GM21360 (cell line): ENCODE measurements around the gene IFNL4.
"Not testable (repeated sequence)": the region's sequence is repeated elsewhere in the genome, so short reads cannot be mapped to it uniquely, and the experiment has no call there.

Experiments
- ATAC-seq: cut with Tn5 transposase; IDR thresholded peaks from one replicate; pipeline ENCODE4 v1.9.1; 2021; ENCODE audit warnings: mild to moderate bottlenecking, moderate library complexity; ENCODE audit not compliant: unreplicated experiment

Gene IFNL4

DNA sequence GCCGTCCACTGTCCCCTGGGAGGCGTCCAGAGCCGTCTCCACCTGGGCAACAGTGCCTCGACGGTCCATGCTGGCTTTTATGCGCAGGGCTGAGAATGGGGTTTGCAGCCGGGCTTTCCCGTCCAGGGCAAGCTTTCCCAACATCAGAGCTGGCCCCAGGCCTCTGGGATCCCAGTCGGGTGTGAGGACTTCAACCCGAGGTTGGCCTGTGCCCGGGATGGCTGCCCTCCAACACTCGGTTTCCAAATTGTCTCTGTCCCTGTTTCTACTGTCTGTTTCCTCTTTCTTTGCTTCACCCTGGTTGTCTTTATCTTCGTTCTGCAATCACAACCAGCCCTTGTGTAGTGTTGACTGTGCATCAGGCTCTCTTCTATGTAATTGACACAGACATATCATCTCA, at the start of gene IFNL4:
Gene IFNL4, minus strand, starts transcription at position 51 of the 400 bp plus-strand sequence.
- no peak for ATAC-seq

GRCh38 chr19:39297931-39298634, 49.4 kb upstream of the IFNL4 start:
- no peak for ATAC-seq

- ATAC-seq: no peak
These were observed 48.2 kb upstream of the IFNL4 start for GRCh38 chr19:39296906-39297305.

GRCh38 chr19:39296055-39296645, 47.5 kb upstream of the IFNL4 start, which contains the start of gene IFNL1:
Gene IFNL1 (plus strand): TSS chr19:39296407. CDS start chr19:39296422, 15 bp downstream.
- ATAC-seq: no peak

DNA sequence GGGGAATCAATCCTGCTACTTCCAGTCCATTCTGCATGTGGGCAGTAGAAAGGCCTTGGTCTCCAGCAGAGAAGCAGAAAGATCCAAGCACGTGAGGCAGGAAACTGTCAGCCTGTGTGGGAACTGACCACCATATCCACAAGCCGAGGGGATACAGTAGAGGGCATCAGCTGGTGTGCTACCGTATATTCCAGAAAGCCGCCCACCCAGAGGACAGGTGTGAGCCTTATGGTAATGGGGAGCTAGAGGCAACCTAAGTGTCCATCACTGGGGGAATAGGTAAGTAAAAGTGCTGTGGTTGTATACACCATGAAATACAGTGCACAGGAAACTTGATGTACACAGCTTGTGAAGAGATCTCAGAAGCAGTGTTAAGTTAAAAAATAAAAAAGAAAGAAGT, 44.7 kb upstream of the IFNL4 start:
- ATAC-seq: no peak

DNA sequence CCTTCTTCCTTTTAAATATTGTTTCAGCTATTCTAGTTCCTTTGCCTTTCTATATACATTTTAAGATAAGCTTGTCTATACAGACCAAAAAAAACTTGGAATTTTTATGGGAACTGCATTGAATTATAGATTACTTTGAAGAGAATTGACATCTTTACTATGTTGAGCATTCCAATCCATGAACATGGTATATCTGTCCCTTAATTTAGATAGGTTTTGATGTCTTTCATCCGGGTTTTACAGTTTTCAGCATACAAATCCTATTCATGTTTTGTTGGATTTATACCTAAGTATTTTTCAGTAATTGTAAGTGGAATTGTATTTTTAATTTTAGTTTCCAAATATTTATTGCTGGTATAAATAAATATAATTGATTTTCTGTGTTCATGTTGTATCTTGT, 35.4 kb upstream of the IFNL4 start:
- no peak for ATAC-seq

DNA sequence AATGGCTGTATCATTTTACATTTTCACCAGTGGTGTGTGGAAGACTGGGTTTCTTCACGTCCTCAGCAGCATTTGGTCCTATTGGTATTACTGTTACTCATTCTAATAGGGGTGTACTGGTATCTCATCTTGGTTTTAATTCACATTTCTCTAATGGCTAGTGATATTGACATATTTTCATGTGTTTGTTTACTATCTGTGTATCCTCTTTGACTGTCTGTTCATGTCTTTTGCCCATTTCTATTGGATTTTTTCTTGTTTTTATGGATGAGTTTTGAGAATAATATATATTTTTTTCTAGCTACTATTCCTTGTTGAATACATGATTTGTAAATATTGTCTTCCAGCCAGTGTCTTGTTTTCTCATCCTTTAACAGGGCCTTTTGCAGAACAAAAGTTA, 33.4 kb upstream of the IFNL4 start:
- no peak for ATAC-seq

GRCh38 chr19:39277598-39277997, 28.9 kb upstream of the IFNL4 start:
- ATAC-seq: no peak

GRCh38 chr19:39276740-39277139, 28.1 kb upstream of the IFNL4 start:
- ATAC-seq: no peak

DNA sequence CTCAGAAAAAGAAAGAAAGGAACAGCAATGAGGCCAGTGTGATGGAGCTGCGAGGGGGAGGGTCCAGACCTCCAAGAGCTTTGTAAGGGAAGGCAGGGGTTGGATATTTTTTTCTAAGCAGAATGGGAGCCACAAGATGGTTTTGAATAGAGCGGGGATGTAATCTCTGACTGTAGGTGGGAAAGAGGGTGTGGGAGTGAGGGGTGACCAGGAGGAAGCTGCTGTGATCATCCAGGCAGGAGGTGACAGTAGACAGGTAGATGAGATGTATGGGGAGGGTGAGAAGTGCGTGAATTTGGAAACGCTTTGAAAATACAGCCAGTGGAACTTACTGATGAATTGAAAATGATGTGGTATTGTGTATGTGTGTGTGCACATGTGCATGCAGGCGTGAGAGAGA, 26.9 kb upstream of the IFNL4 start:
- ATAC-seq: no peak

DNA sequence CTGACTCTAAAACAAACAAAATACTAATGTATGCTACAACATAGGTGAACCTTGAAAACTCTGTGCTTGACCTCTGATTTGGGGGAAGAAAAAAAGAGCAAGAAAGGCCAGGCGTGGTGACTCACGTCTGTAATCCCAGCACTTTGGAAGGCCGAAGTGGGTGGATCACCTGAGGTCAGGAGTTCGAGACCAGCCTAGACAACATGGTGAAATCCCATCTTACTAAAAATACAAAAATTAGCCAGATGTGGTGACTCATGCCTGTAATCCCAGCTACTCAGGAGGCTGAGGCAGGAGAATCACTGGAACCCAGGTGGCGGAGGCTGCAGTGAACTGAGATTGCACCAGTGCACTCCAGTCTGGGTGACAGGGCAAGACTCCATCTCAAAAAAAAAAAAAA, 25.2 kb upstream of the IFNL4 start:
- not testable (repeated sequence) for ATAC-seq

- ATAC-seq: no peak
These were observed 21.6 kb upstream of the IFNL4 start for GRCh38 chr19:39270036-39270871.

GRCh38 chr19:39269369-39269768, 20.7 kb upstream of the IFNL4 start:
- ATAC-seq: not testable (repeated sequence)

GRCh38 chr19:39268531-39269223, 20.0 kb upstream of the IFNL4 start:
- not testable (repeated sequence) for ATAC-seq

DNA sequence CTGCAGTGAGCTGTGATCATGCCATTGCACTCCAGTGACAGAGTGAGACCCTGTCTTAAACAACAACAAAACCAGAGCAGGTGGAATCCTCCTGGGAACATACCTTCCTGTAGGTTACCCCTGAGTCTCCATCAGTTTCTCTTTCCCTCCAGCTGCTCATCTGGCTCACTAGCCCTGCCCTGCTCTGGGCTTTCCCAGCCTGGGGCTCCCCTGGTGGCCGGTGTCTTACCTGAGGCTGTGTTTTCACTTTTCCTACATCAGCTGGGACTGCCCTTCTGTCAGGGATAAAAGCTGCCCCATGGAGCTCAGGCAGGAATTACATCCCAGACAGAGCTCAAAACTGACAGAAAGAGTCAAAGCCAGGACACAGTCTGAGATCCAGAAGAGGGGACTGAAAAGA, 19.4 kb upstream of the IFNL4 start, which contains the start of gene IFNL2:
Gene IFNL2, plus strand, starts transcription at position 312 of the 400 bp plus-strand sequence. CDS start 173 bp downstream, outside the sequence.
- ATAC-seq: not testable (repeated sequence)

DNA sequence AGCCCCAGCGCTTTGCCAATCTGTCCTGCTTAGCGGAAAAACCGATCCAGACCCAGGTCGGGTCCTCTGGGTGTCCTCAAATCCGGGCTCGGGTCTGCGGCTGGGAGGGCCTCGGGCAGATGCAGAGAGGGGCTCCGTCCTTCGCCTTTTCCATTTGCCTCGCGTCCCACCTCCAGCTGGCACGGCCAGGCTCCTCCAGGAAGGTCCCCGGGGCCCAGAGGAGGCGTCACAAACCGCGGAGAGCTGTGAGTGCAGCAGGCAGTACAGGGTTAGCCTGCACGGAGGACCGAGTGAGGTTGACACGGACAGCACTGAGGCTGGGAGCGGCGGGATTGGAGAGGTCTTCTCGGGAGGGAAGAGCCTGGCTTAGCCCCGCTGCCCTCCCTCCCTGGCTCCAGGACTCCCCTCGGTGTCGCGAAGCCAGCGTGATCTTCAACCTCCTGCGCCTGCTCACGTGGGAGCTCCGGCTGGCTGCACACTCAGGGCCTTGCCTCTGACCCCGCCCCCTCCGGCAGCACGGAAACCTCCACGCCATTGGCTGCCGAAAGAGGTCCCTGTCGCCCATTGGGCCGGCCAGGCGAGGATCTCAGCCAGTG, 16.8 kb upstream of the IFNL4 start:
- ATAC-seq: no peak

GRCh38 chr19:39264306-39265290, 15.9 kb upstream of the IFNL4 start:
- no peak for ATAC-seq

- no peak for ATAC-seq
These were observed 15.3 kb upstream of the IFNL4 start for GRCh38 chr19:39263912-39264305.

- ATAC-seq: no peak
These were observed 13.8 kb upstream of the IFNL4 start for GRCh38 chr19:39262496-39262895.
